Mucosa of stomach (tissue), 1 donor: ENCODE measurements around the gene QSER1.

Source experiments
- H3K27me3 ChIP-seq: one replicate; pipeline ENCODE4 v1.7.0; 2013; ENCODE audit warnings: mild to moderate bottlenecking, low read length; ENCODE audit not compliant: control insufficient read depth, insufficient read depth
- H3K36me3 ChIP-seq: one replicate; pipeline ENCODE4 v1.7.0; 2013; ENCODE audit warnings: low read length; ENCODE audit not compliant: control insufficient read depth, insufficient read depth
- H3K4me1 ChIP-seq: one replicate; pipeline ENCODE4 v1.7.0; 2013; ENCODE audit warnings: mild to moderate bottlenecking, low read length; ENCODE audit not compliant: control insufficient read depth, insufficient read depth
- H3K4me3 ChIP-seq: one replicate; pipeline ENCODE4 v1.7.0; 2013; ENCODE audit warnings: low read length
- H3K9ac ChIP-seq: one replicate; pipeline ENCODE4 v1.7.0; 2013; ENCODE audit warnings: mild to moderate bottlenecking, low read length, moderate library complexity
- H3K9me3 ChIP-seq: one replicate; pipeline ENCODE4 v1.7.0; 2013; ENCODE audit warnings: mild to moderate bottlenecking, low read length, moderate library complexity; ENCODE audit not compliant: control insufficient read depth
- donor health status: Pancreatic carcinoma.

QSER1 gene

GRCh38 chr11:32985600-32985999 is 93.0 kb downstream of the QSER1 start:
- Histone ChIP-seq H3K27me3 (no peaks in the 10 kb centered on the region), H3K9ac (no peak overlapping the region), H3K9me3 (no peaks in the 10 kb centered on the region), H3K4me3 (no peak overlapping the region), H3K4me1 (no peaks in the 10 kb centered on the region), H3K36me3 (no peaks in the 10 kb centered on the region)

GRCh38 chr11:32987851-32988250 is 95.2 kb downstream of the QSER1 start:
- H3K36me3 ChIP-seq, result no peaks in the 10 kb centered on the region
- no peak overlapping the region for H3K4me3 ChIP-seq
- H3K9me3 ChIP-seq, result no peaks in the 10 kb centered on the region
- H3K4me1 ChIP-seq, result no peaks in the 10 kb centered on the region
- H3K9ac ChIP-seq, result no peak overlapping the region
- no peaks in the 10 kb centered on the region for H3K27me3 ChIP-seq

- Histone ChIP-seq H3K4me3 (no peak overlapping the region), H3K9ac (no peak overlapping the region), H3K4me1 (no peaks in the 10 kb centered on the region), H3K9me3 (no peaks in the 10 kb centered on the region), H3K27me3 (no peaks in the 10 kb centered on the region), H3K36me3 (no peaks in the 10 kb centered on the region)
These were observed 97.9 kb downstream of the QSER1 start for GRCh38 chr11:32990481-32990880.

- no peaks in the 10 kb centered on the region for H3K9me3 ChIP-seq
- H3K27me3 ChIP-seq, result no peaks in the 10 kb centered on the region
- H3K9ac ChIP-seq, result no peak overlapping the region
- H3K4me1 ChIP-seq, result no peaks in the 10 kb centered on the region
- H3K36me3 ChIP-seq, result no peaks in the 10 kb centered on the region
- no peak overlapping the region for H3K4me3 ChIP-seq
These were observed 98.8 kb downstream of the QSER1 start for GRCh38 chr11:32991427-32991826.

GRCh38 chr11:32991898-32992297 is 99.3 kb downstream of the QSER1 start:
- no peaks in the 10 kb centered on the region for H3K36me3 ChIP-seq
- H3K27me3 ChIP-seq, result no peaks in the 10 kb centered on the region
- H3K9me3 ChIP-seq, result no peaks in the 10 kb centered on the region
- no peak overlapping the region for H3K4me3 ChIP-seq
- no peak overlapping the region for H3K9ac ChIP-seq
- no peaks in the 10 kb centered on the region for H3K4me1 ChIP-seq

GRCh38 chr11:33000181-33000580 is 107.6 kb downstream of the QSER1 start:
- Histone ChIP-seq H3K4me1 (no peaks in the 10 kb centered on the region), H3K27me3 (no peaks in the 10 kb centered on the region), H3K36me3 (no peaks in the 10 kb centered on the region), H3K4me3 (no peak overlapping the region), H3K9ac (no peak overlapping the region), H3K9me3 (no peaks in the 10 kb centered on the region)

- H3K36me3 ChIP-seq, result no peaks in the 10 kb centered on the region
- H3K27me3 ChIP-seq, result no peaks in the 10 kb centered on the region
- no peak overlapping the region for H3K4me3 ChIP-seq
- no peak overlapping the region for H3K9ac ChIP-seq
- no peaks in the 10 kb centered on the region for H3K9me3 ChIP-seq
- H3K4me1 ChIP-seq, result no peaks in the 10 kb centered on the region
These were observed 108.7 kb downstream of the QSER1 start for GRCh38 chr11:33001281-33001680.

- no peaks in the 10 kb centered on the region for H3K4me1 ChIP-seq
- no peaks in the 10 kb centered on the region for H3K27me3 ChIP-seq
- no peaks in the 10 kb centered on the region for H3K9me3 ChIP-seq
- no peak overlapping the region for H3K4me3 ChIP-seq
- no peaks in the 10 kb centered on the region for H3K36me3 ChIP-seq
- H3K9ac ChIP-seq, result no peak overlapping the region
These were observed 109.3 kb downstream of the QSER1 start for GRCh38 chr11:33001751-33002542.

- no peaks in the 10 kb centered on the region for H3K4me1 ChIP-seq
- H3K9me3 ChIP-seq, result no peaks in the 10 kb centered on the region
- no peak overlapping the region for H3K4me3 ChIP-seq
These were observed 112.6 kb downstream of the QSER1 start for GRCh38 chr11:33005175-33005574.

GRCh38 chr11:33006010-33006409 is 113.4 kb downstream of the QSER1 start:
- no peak overlapping the region for H3K9ac ChIP-seq
- no peaks in the 10 kb centered on the region for H3K36me3 ChIP-seq
- no peaks in the 10 kb centered on the region for H3K4me1 ChIP-seq
- no peaks in the 10 kb centered on the region for H3K9me3 ChIP-seq
- no peaks in the 10 kb centered on the region for H3K27me3 ChIP-seq
- no peak overlapping the region for H3K4me3 ChIP-seq

More at GRCh38 chr11:33005175-33005574, 112.6 kb downstream of the QSER1 start:
- no peak overlapping the region for H3K9ac ChIP-seq
- no peaks in the 10 kb centered on the region for H3K27me3 ChIP-seq
- no peaks in the 10 kb centered on the region for H3K36me3 ChIP-seq

GRCh38 chr11:33013755-33014154 is 121.1 kb downstream of the QSER1 start:
- Histone ChIP-seq H3K9ac (no peak overlapping the region), H3K36me3 (no peaks in the 10 kb centered on the region), H3K27me3 (peaks cover 21% of the 10 kb centered on the region), H3K9me3 (no peaks in the 10 kb centered on the region), H3K4me3 (no peak overlapping the region), H3K4me1 (no peaks in the 10 kb centered on the region)

- Histone ChIP-seq H3K4me1 (no peaks in the 10 kb centered on the region), H3K4me3 (peak within 1 kb of the TSS; percentile 42), H3K27me3 (peaks cover 21% of the 10 kb centered on the region), H3K9ac (peak within 1 kb of the TSS; percentile 40), H3K9me3 (no peaks in the 10 kb centered on the region), H3K36me3 (no peaks in the 10 kb centered on the region)
These were observed 123.3 kb downstream of the QSER1 start, which contains the start of gene DEPDC7 for GRCh38 chr11:33015621-33016551. Gene DEPDC7, plus strand, starts transcription at chr11:33015878. Its CDS starts 78 bp downstream, at chr11:33015956.
